PC-9 (cell line): Measurements from ENCODE around the gene DUSP2.

Experiments
- EZH2 ChIP-seq: fragments of 200-600 bp; sonication (generic); IDR thresholded peaks from 2 replicates; pipeline ENCODE4 v1.8.0; 2017; ENCODE audit warnings: antibody characterized with exemption, low read depth
- TF ChIP-seq, protein P1 (sequence below): fragments of 200-600 bp; sonication (generic); conservative IDR thresholded peaks from 2 replicates; pipeline ENCODE4 v1.6.1; 2017; ENCODE audit warnings: mixed run types, antibody characterized with exemption, mild to moderate bottlenecking, moderate library complexity

DNA sequence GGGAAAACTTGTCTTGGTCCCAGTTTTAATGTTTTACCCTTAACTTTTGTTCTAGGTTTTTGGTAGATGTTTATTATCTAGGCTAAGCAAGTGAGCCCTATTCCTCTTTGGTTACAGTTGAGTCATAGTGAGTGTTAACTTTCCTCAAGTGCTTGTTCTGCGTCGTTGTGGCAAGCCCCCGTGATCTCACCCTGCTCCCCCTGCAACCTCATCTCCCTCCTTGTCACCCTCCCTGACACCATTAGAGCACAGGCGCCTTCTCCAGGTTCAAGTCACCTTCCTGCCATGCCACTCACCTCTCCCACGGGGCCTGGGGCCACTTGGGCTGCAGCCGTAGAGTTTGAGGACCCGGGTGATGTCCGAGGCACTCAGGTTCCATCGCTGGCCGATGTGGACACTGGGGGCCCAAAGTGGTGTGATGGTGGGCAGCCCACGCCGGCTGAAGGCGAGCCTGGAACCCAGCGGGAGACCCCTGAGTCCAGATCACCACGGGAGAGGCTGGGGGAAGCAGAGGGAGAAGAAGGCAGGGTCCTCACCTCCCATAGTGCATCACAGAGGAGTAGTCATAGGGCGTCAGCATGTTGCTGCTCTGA, 15.6 kb downstream of the DUSP2 start:
- TF ChIP-seq, protein P1, sequence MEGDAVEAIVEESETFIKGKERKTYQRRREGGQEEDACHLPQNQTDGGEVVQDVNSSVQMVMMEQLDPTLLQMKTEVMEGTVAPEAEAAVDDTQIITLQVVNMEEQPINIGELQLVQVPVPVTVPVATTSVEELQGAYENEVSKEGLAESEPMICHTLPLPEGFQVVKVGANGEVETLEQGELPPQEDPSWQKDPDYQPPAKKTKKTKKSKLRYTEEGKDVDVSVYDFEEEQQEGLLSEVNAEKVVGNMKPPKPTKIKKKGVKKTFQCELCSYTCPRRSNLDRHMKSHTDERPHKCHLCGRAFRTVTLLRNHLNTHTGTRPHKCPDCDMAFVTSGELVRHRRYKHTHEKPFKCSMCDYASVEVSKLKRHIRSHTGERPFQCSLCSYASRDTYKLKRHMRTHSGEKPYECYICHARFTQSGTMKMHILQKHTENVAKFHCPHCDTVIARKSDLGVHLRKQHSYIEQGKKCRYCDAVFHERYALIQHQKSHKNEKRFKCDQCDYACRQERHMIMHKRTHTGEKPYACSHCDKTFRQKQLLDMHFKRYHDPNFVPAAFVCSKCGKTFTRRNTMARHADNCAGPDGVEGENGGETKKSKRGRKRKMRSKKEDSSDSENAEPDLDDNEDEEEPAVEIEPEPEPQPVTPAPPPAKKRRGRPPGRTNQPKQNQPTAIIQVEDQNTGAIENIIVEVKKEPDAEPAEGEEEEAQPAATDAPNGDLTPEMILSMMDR = no peak
- TF ChIP-seq EZH2 = no peak
